A549 treated with CORT108297 at 1 μM for 4 hours (cell line): ENCODE measurements around the gene APPL2. TPM values are rescaled to one million over a fixed set of nuclear protein-coding genes. Genes with fewer than 3 reads are reported as not detected.

Experiments
- total RNA-seq: library from RNA; stranded (reverse); fragments of 200-300 nt; extraction: Qiagen RNA extraction; gene quantifications from 5 replicates; pipeline ENCODE4 v1.2.3, GENCODE V29; 2022

Gene APPL2
- 15.1 to 25.4 TPM (median 19.9 TPM) in 5 replicates for total RNA-seq

GRCh38 chr12:105235732-105236476, at the start of gene APPL2:
TSS of gene APPL2 (minus strand) at chr12:105236174. CDS start at chr12:105236012, 162 bp downstream.

Other genes starting within 250 kb of the APPL2 start
- gene NOPCHAP1, start 249.9 kb downstream of the APPL2 start, total RNA-seq = 33.1 to 37.0 TPM (median 35.0 TPM) in 5 replicates
- 2.3 to 3.6 TPM (median 3.2 TPM) in 5 replicates for gene ALDH1L2, start 151.7 kb downstream of the APPL2 start, total RNA-seq
- gene WASHC4, start 128.4 kb downstream of the APPL2 start, total RNA-seq = 16.7 to 25.1 TPM (median 22.9 TPM) in 5 replicates
- gene C12orf75, start 94.5 kb upstream of the APPL2 start, total RNA-seq = 116 to 157 TPM (median 123 TPM) in 5 replicates